Caki2 (cell line): ENCODE data around the gene SPPL2A. TPM values are rescaled to one million over a fixed set of nuclear protein-coding genes. Genes with fewer than 3 reads are reported as not detected.
"Not testable (repeated sequence)": the region's sequence is repeated elsewhere in the genome, so short reads cannot be mapped to it uniquely, and the experiment has no call there.

Experiments used
- DNase-seq: peaks from one replicate; pipeline ENCODE4 v3.0.0-alpha.2; 2015; ENCODE audit warnings: low read depth
- in situ Hi-C: cut with HindIII; loops from 2 replicates; pipeline ENCODE4 v1.10.0; 2016; ENCODE audit warnings: low sequenced_read_pairs, low pct_unique_long_range_greater_than_20kb, mixed read lengths
- total RNA-seq: library from RNA; depleted of rRNA; stranded (reverse); fragments of >200 nt; shearing (Covaris generic); gene quantifications from 2 replicates; pipeline ENCODE4 v1.2.3, GENCODE V29; 2014; ENCODE audit warnings: low replicate concordance; rRNA removed

SPPL2A gene
- 52.9 and 59.3 TPM in 2 replicates for total RNA-seq

- DNase-seq, result peak; percentile 90
- in situ Hi-C loops, result no loop called here
These were observed at the start of gene SPPL2A for GRCh38 chr15:50765195-50765967. SPPL2A (minus strand) TSS chr15:50765706; CDS start chr15:50765533, 173 bp downstream.

DNA sequence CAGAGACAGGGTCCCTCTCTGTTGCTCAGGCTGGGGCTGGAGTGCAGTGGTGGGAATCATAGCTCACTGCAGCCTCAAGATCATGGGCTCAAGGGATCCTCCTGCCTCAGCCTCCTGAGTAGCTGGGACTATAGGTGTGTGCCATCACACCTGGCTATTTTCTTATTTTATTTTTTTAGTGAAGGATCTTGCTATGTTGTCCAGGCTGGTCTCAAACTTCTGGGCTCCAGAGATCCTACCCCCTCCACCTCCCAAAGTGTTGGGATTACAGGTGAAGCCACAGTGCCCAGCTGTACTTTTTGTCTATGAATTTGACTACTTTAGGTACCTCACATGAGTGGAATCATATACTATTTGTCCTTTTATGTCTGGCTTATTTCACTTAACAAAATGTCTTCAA, 49.1 kb upstream of the SPPL2A start:
- in situ Hi-C loops, result no loop called here
- DNase-seq, result no peak

- DNase-seq, result no peak
- in situ Hi-C loops, result no loop called here
These were observed 48.4 kb upstream of the SPPL2A start for GRCh38 chr15:50813865-50814264.

GRCh38 chr15:50813089-50813488, 47.6 kb upstream of the SPPL2A start:
- in situ Hi-C loops, result no loop called here
- DNase-seq, result no peak

DNA sequence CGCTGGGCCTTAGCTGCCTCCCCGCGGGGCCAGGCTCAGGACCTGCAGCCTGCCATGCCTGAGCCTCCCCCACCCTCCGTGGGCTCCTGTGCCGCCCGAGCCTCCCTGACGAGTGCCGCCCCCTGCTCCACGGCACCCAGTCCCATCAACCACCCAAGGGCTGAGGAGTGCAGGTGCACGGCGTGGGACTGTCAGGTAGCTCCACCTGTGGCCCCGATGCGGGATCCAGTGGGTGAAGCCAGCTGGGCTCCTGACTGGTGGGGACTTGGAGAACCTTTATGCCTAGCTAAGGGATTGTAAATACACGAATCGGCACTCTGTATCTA, 46.6 kb upstream of the SPPL2A start:
- not testable (repeated sequence) for DNase-seq

GRCh38 chr15:50811461-50812180, 46.1 kb upstream of the SPPL2A start:
- DNase-seq, in situ Hi-C loops: not testable (repeated sequence)

More for the DNA sequence above, 46.6 kb upstream of the SPPL2A start:
- in situ Hi-C loops, result not testable (repeated sequence)

- in situ Hi-C loops, result no loop called here
- no peak for DNase-seq
These were observed 44.6 kb upstream of the SPPL2A start for GRCh38 chr15:50810128-50810527.

DNA sequence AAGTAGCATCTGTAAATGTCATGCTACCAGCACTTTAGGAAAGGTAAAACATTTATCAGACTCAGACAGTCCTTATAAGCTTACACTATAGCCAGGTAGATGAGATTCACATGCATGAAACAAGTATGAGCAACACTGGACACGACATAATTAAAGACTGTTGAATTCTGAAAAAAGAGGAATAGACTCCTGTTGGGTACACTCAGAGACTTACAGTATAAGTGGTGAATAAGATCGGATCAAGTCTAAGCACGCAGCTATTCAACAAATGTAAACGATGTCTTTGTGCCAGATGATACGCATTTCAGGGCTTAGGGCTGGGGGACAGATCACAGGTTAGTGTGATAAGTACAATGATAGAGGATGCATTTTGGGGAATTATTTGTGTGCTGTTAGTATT, 43.2 kb upstream of the SPPL2A start:
- no peak for DNase-seq

GRCh38 chr15:50803479-50804180, 38.1 kb upstream of the SPPL2A start:
- in situ Hi-C loops, result no loop called here
- no peak for DNase-seq

More for the DNA sequence above, 43.2 kb upstream of the SPPL2A start:
- in situ Hi-C loops, result no loop called here

DNA sequence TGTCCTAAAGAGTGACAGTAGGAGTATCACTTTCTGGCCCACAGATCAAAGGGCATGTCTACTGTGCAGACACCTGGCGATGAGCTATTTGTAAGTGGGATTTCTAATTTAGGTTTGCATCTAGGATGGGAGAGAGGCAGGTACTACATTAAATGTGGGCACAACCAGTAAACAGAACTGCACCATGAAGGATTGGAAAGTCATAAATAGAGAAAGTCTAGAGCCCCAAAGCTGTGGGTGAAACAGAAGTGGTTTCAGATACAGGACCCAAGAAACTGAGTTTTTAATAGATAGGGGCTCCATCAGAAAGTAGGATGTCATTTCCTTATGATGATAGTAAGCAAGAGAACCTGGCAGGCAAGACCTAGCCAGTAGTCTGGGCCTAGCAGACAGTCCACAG, 35.2 kb upstream of the SPPL2A start:
- in situ Hi-C loops, result no loop called here

DNA sequence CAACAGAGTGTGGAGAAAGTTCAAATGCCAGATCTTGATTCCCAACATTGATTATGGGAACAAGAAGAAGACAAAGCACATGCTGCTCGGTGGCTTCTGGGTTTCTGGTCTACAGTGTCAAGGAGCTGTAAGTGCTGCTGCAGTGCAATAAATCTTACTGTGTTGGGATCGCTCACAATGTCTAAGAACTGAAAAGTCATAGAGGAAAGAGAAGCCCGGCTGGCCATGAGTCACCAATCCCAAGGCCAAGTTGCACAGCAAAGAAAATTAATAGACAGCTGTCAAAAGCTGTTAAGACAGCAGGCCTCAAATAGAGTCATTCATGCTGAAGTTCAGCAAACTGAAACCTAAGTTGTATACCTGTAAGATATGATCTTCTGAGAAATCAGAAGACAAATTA, 33.2 kb upstream of the SPPL2A start:
- DNase-seq, result no peak
- in situ Hi-C loops, result no loop called here

More for the DNA sequence above, 35.2 kb upstream of the SPPL2A start:
- no peak for DNase-seq

- DNase-seq, result no peak
- in situ Hi-C loops, result no loop called here
These were observed 32.4 kb upstream of the SPPL2A start for GRCh38 chr15:50797926-50798325.

DNA sequence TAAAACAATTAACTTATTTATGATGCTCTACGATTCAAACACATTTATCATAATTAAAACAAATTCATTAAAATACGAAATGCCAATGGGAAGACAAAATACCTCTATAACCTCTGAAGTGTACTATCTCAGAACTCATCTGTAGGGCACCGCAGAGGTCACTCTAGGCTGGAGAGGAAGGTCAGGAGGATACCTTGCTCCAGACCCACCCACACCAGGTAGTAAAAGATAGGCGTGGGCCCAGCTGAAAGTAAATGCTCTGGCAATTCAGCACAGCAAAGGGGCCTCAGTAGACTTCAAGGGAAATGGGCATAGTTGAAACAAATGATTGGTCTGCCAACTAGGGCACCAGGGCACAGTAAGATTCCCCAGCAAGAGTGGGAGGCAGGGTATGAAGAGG, 26.0 kb upstream of the SPPL2A start:
- in situ Hi-C loops, result no loop called here
- DNase-seq, result no peak

DNA sequence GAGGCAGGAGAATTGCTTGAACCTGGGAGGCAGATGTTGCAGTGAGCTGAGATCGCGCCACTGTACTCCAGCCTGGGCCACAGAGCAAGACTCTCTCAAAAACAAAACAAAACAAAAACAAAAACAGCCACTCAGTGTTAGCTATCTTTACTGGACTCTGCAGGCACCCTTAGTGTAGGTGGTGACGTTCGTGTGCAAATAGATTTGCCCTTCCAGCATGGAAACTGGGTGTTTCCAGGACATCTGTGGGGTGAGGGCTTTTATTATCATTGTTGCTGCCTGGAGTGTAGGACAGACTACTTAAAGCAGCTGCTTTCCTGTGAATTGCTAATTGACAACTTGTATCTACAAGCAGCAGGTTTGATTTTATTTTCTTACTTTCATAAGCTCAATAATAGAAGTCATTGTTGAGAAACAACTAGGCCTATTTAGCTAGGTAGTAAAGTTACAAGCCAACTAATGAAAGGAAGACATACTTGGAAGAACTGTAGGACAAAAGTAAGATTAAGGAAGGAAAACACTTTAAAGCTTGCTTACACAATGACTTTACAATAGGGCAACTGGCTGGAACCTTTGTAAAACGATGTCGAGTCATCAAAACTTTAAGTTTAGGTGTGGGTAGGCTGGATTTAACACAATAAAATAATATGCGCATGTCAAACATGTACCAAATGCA, 25.4 kb upstream of the SPPL2A start:
- DNase-seq, result no peak
- in situ Hi-C loops, result no loop called here

DNA sequence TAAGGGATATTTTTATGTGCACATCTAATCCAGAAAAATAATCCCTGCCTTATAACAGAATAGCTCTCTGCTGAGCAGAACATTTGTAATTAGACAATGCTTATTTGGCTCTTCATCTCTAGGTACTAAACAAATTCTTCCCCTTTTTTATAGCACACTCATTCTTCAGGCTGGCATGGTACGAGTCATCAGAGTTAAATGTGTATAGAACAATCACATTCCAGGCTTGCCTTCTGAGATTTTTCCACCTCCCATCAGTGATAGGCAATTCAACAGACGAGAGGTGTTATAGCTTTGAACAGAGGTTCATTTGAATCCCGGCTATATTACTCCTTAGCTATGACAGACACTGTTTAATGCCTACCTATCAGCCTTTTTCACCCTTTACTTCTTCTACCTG, 21.4 kb upstream of the SPPL2A start:
- DNase-seq, result peak; percentile 39
- in situ Hi-C loops, result no loop called here

GRCh38 chr15:50786438-50786837, 20.9 kb upstream of the SPPL2A start:
- no peak for DNase-seq
- in situ Hi-C loops, result no loop called here

GRCh38 chr15:50783895-50784294, 18.4 kb upstream of the SPPL2A start:
- in situ Hi-C loops, result no loop called here
- no peak for DNase-seq

DNA sequence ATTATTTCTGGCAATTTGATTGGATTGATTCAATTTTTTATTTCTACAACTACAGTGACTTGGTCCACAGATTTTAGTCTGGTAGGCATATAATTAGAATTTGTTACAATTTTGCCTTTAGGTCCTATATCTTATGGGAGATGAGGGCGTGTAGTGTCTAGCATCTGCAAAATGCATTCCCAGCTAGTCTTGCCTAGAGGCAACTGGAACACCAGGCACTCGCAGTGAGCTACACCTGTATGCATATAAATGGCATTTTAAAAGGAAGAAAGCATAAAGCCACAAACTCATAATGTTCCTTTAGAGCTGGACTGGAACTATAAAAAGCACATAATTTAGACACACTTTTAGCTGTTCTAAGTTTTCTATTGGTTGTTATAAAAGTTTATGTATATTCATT, 17.9 kb upstream of the SPPL2A start:
- in situ Hi-C loops, result no loop called here
- no peak for DNase-seq

- DNase-seq, result peak; percentile 6
- in situ Hi-C loops, result no loop called here
These were observed 12.6 kb upstream of the SPPL2A start for GRCh38 chr15:50778086-50778485.
